ENCODE measurements around the gene OASL. TPM values are rescaled to one million over a fixed set of nuclear protein-coding genes. Genes with fewer than 3 reads are reported as not detected.

The OASL gene
- polyA plus RNA-seq, 1 donor = 0.31 TPM

- H3K36me3 ChIP-seq (ENCODE audit: control insufficient read depth, insufficient read depth, low read length) = peaks cover 20% of the 10 kb centered on the region
These were observed 59.7 kb downstream of the OASL start for GRCh38 chr12:120979220-120979861.

GRCh38 chr12:120978296-120979219 lies 60.5 kb downstream of the OASL start, which contains the start of gene HNF1A:
TSS of gene HNF1A (plus strand) at chr12:120978543. CDS start at chr12:120978769, 226 bp downstream.
- no CpG with 5 or more reads among the region's 40 CpGs for WGBS (ENCODE audit: insufficient coverage, low lambda C conversion rate)
- Histone ChIP-seq H3K27me3 (ENCODE audit: control insufficient read depth, insufficient read depth, low read length) (no peaks in the 10 kb centered on the region), H3K36me3 (ENCODE audit: control insufficient read depth, insufficient read depth, low read length) (peaks cover 27% of the 10 kb centered on the region), H3K27ac (ENCODE audit: low read length) (peak within 1 kb of the TSS; percentile 98), H3K4me3 (ENCODE audit: low read length) (peak within 1 kb of the TSS; percentile 96), H3K4me1 (ENCODE audit: control insufficient read depth, insufficient read depth, low read length) (peaks cover 44% of the 10 kb centered on the region), H3K9me3 (ENCODE audit: control insufficient read depth, low read depth, low read length) (no peaks in the 10 kb centered on the region)
- DNase-seq = peak; percentile 93 to 97

More at GRCh38 chr12:120979220-120979861, 59.7 kb downstream of the OASL start:
- H3K9me3 ChIP-seq (ENCODE audit: control insufficient read depth, low read depth, low read length) = no peaks in the 10 kb centered on the region
- H3K4me3 ChIP-seq (ENCODE audit: low read length) = peak overlapping the region; percentile 96
- no CpG with 5 or more reads among the region's 10 CpGs for WGBS (ENCODE audit: insufficient coverage, low lambda C conversion rate)
- DNase-seq = peak in 1 of 2 donors; percentile 73
- H3K27ac ChIP-seq (ENCODE audit: low read length) = peak overlapping the region; percentile 98
- no peaks in the 10 kb centered on the region for H3K27me3 ChIP-seq (ENCODE audit: control insufficient read depth, insufficient read depth, low read length)
- peaks cover 44% of the 10 kb centered on the region for H3K4me1 ChIP-seq (ENCODE audit: control insufficient read depth, insufficient read depth, low read length)

DNA sequence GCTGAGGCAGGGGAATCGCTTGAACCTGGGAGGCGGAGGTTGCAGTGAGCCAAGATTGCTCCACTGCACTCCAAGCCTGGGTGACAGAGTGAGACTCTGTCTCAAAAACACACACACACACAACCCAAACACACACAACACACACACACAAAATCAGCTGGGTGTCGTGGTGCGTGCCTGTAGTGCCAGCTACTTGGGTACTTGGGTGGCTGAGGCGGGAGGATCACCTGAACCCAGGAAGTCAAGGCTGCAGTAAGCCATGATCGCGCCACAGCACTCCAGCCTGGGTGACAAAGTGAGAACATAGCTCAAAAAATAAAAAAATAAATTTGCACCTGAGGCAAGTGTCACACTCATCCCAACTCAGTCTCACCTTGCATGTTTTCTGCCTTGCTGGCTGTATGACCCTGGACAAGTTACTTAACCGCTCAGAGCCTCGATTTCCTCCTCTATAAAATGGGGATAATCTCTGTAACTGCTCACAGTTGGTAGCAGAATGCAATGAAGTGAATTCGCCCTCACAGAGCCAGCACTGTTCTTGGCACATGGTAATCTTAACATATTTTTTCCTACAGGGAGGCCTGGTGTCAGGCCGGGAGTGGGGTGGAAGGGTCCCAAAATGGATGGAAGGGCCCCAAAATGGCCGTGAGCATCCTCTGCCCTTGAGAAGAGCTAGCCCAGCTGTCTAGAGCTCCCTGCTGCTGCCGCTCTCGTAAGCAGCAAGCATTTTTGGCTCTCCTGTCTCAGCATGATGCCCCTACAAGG lies 61.3 kb downstream of the OASL start:
- Histone ChIP-seq H3K36me3 (ENCODE audit: control insufficient read depth, insufficient read depth, low read length) (peaks cover 29% of the 10 kb centered on the region), H3K27me3 (ENCODE audit: control insufficient read depth, insufficient read depth, low read length) (no peaks in the 10 kb centered on the region), H3K27ac (ENCODE audit: low read length) (peak overlapping the region; percentile 98), H3K9me3 (ENCODE audit: control insufficient read depth, low read depth, low read length) (no peaks in the 10 kb centered on the region), H3K4me1 (ENCODE audit: control insufficient read depth, insufficient read depth, low read length) (peaks cover 44% of the 10 kb centered on the region), H3K4me3 (ENCODE audit: low read length) (peak overlapping the region; percentile 96)
- DNase-seq = no peak
- WGBS (ENCODE audit: insufficient coverage, low lambda C conversion rate) = 33% methylated on average over 1 of the region's 14 CpGs

- H3K4me3 ChIP-seq (ENCODE audit: low read length) = no peak overlapping the region
- DNase-seq = peak in 1 of 2 donors; percentile 75
- H3K36me3 ChIP-seq (ENCODE audit: control insufficient read depth, insufficient read depth, low read length) = peaks cover 54% of the 10 kb centered on the region
- H3K27ac ChIP-seq (ENCODE audit: low read length) = peak overlapping the region; percentile 14
- no peaks in the 10 kb centered on the region for H3K9me3 ChIP-seq (ENCODE audit: control insufficient read depth, low read depth, low read length)
- WGBS (ENCODE audit: insufficient coverage, low lambda C conversion rate) = no CpG with 5 or more reads among the region's 10 CpGs
- peaks cover 40% of the 10 kb centered on the region for H3K4me1 ChIP-seq (ENCODE audit: control insufficient read depth, insufficient read depth, low read length)
- H3K27me3 ChIP-seq (ENCODE audit: control insufficient read depth, insufficient read depth, low read length) = no peaks in the 10 kb centered on the region
These were observed 66.0 kb downstream of the OASL start for GRCh38 chr12:120972870-120973543.

- no peak overlapping the region for H3K4me3 ChIP-seq (ENCODE audit: low read length)
- H3K36me3 ChIP-seq (ENCODE audit: control insufficient read depth, insufficient read depth, low read length) = peaks cover 54% of the 10 kb centered on the region
- H3K27ac ChIP-seq (ENCODE audit: low read length) = peak overlapping the region; percentile 45
- DNase-seq = peak; percentile 68 to 89
- peaks cover 35% of the 10 kb centered on the region for H3K4me1 ChIP-seq (ENCODE audit: control insufficient read depth, insufficient read depth, low read length)
- H3K27me3 ChIP-seq (ENCODE audit: control insufficient read depth, insufficient read depth, low read length) = no peaks in the 10 kb centered on the region
- 4% methylated on average over 3 of the region's 13 CpGs for WGBS (ENCODE audit: insufficient coverage, low lambda C conversion rate)
- H3K9me3 ChIP-seq (ENCODE audit: control insufficient read depth, low read depth, low read length) = no peaks in the 10 kb centered on the region
These were observed 67.5 kb downstream of the OASL start for GRCh38 chr12:120971299-120972180.

DNA sequence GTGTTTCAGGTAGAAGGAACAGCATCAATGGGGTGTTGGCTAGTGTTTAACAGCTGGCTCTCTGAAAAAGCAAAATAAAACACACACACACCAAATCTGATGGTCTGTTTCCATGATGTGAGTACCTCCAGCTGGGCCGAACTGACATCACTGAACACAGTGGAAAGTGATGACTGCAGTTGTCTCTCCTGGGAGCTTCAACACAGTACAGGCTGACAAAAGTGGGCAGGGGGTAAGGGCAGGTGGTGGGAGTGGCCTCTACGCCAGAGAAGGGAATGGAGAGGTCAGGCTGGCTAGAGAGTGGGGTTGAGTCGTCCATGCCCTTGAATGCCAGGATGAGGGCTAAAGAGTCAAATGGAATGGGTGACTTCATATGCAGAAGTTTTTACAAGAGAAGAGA lies 68.7 kb downstream of the OASL start:
- no CpG with 5 or more reads among the region's 3 CpGs for WGBS (ENCODE audit: insufficient coverage, low lambda C conversion rate)
- H3K4me1 ChIP-seq (ENCODE audit: control insufficient read depth, insufficient read depth, low read length) = peaks cover 29% of the 10 kb centered on the region
- H3K36me3 ChIP-seq (ENCODE audit: control insufficient read depth, insufficient read depth, low read length) = peaks cover 50% of the 10 kb centered on the region
- peaks cover 3% of the 10 kb centered on the region for H3K9me3 ChIP-seq (ENCODE audit: control insufficient read depth, low read depth, low read length)
- no peak overlapping the region for H3K4me3 ChIP-seq (ENCODE audit: low read length)
- H3K27ac ChIP-seq (ENCODE audit: low read length) = no peak overlapping the region
- no peak for DNase-seq
- no peaks in the 10 kb centered on the region for H3K27me3 ChIP-seq (ENCODE audit: control insufficient read depth, insufficient read depth, low read length)

Other genes with a start within 250 kb of the OASL start
- gene SPPL3, start 134.9 kb downstream of the OASL start, polyA plus RNA-seq = 48.1 TPM
- gene HNF1A, start 60.7 kb downstream of the OASL start, polyA plus RNA-seq = 55.5 TPM
- gene C12orf43, start 22.8 kb downstream of the OASL start, polyA plus RNA-seq = 10.4 TPM
- 1.3 TPM for gene P2RX7, start 93.6 kb upstream of the OASL start, polyA plus RNA-seq
- 91.9 TPM for gene P2RX4, start 170.9 kb upstream of the OASL start, polyA plus RNA-seq